OCI-LY3 (cell line): ENCODE data around the gene DSCAM.

Experiments used
- H2AFZ ChIP-seq: fragments of 200-600, 300-600 bp; shearing (Covaris generic); 2 replicates; pipeline ENCODE4 v1.6.0; 2014; ENCODE audit warnings: antibody characterized with exemption, low read depth, low read length
- H3K27ac ChIP-seq: fragments of 200-600, 300-600 bp; sonication (generic); 2 replicates; pipeline ENCODE4 v1.5.1; 2014; ENCODE audit warnings: mild to moderate bottlenecking, low read length, moderate library complexity, mixed read lengths
- H3K27me3 ChIP-seq: fragments of 200-600, 300-600 bp; sonication (generic); 2 replicates; pipeline ENCODE4 v1.6.1; 2014; ENCODE audit warnings: low read depth, low read length, mixed read lengths
- H3K36me3 ChIP-seq: fragments of 200-600, 300-600 bp; sonication (generic); replicated peaks from 2 replicates; pipeline ENCODE3; 2014; ENCODE audit warnings: low read depth, low read length, mixed read lengths
- H3K4me1 ChIP-seq: fragments of 300-600, 200-600 bp; sonication (generic); 2 replicates; pipeline ENCODE4 v1.6.1; 2014; ENCODE audit warnings: low read length, mixed read lengths
- H3K4me2 ChIP-seq: fragments of 200-600, 300-600 bp; sonication (generic); 2 replicates; pipeline ENCODE4 v1.6.1; 2014; ENCODE audit warnings: low read length, mixed read lengths
- H3K4me3 ChIP-seq: fragments of 300-600, 200-600 bp; sonication (generic); 2 replicates; pipeline ENCODE4 v1.5.1; 2014; ENCODE audit warnings: antibody characterized with exemption, mild to moderate bottlenecking, low read length, moderate library complexity
- H3K79me2 ChIP-seq: fragments of 300-600, 200-600 bp; shearing (Covaris generic); 2 replicates; pipeline ENCODE4 v1.6.1; 2014; ENCODE audit warnings: mild to moderate bottlenecking, low read length, mixed read lengths
- H3K9ac ChIP-seq: fragments of 300-600, 200-600 bp; shearing (Covaris generic); 2 replicates; pipeline ENCODE4 v1.6.0; 2014; ENCODE audit warnings: mild to moderate bottlenecking, low read length, moderate library complexity
- H3K9me3 ChIP-seq: fragments of 200-600, 300-600 bp; shearing (Covaris generic); 2 replicates; pipeline ENCODE4 v1.6.1; 2014; ENCODE audit warnings: low read length, mixed read lengths; ENCODE audit not compliant: insufficient read depth
- H4K20me1 ChIP-seq: fragments of 200-600, 300-600 bp; sonication (generic); 2 replicates; pipeline ENCODE4 v1.6.1; 2016; ENCODE audit warnings: low read length, mixed read lengths; ENCODE audit not compliant: insufficient read depth
- EZH2phosphoT487 ChIP-seq: fragments of 200-600 bp; shearing (Covaris generic); IDR thresholded peaks from 2 replicates; pipeline ENCODE4 v1.6.1; 2018; ENCODE audit warnings: antibody characterized with exemption, mixed run types, low read depth
- TF ChIP-seq, protein P1 (sequence below): fragments of 200-600, 300-600 bp; sonication (generic); IDR thresholded peaks from 2 replicates; pipeline ENCODE4 v1.5.1; 2014; ENCODE audit warnings: antibody characterized with exemption, low read length, low read depth

DSCAM gene

DNA sequence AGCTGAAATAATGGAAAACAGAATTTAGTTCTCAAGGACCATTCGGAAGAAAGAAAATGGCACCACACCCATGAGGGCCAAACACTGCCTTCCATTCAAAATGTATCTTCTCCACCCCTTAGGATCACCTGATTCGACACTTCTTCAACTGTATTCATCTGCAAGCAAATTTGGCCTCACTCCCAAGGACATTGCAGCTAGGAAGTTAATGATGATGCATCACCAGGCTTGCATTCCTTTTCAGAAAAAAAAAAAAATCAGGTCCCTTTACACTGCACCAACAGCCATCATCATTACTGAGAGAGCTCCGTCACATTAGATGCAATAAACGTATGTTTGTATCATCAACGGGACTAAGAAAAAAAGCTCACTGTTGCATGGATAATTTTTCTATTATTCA lies 611.4 kb downstream of the DSCAM start:
- H3K79me2 ChIP-seq, result no peaks in the 10 kb centered on the region
- H3K4me2 ChIP-seq, result no peak overlapping the region
- H3K36me3 ChIP-seq, result no peaks in the 10 kb centered on the region
- TF ChIP-seq EZH2phosphoT487, result no peak
- TF ChIP-seq, protein P1, sequence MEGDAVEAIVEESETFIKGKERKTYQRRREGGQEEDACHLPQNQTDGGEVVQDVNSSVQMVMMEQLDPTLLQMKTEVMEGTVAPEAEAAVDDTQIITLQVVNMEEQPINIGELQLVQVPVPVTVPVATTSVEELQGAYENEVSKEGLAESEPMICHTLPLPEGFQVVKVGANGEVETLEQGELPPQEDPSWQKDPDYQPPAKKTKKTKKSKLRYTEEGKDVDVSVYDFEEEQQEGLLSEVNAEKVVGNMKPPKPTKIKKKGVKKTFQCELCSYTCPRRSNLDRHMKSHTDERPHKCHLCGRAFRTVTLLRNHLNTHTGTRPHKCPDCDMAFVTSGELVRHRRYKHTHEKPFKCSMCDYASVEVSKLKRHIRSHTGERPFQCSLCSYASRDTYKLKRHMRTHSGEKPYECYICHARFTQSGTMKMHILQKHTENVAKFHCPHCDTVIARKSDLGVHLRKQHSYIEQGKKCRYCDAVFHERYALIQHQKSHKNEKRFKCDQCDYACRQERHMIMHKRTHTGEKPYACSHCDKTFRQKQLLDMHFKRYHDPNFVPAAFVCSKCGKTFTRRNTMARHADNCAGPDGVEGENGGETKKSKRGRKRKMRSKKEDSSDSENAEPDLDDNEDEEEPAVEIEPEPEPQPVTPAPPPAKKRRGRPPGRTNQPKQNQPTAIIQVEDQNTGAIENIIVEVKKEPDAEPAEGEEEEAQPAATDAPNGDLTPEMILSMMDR, result no peak
- H4K20me1 ChIP-seq, result no peaks in the 10 kb centered on the region
- no peaks in the 10 kb centered on the region for H3K27me3 ChIP-seq
- H3K4me1 ChIP-seq, result no peaks in the 10 kb centered on the region
- H2AFZ ChIP-seq, result no peak overlapping the region
- H3K9me3 ChIP-seq, result no peaks in the 10 kb centered on the region
- H3K9ac ChIP-seq, result no peak overlapping the region
- H3K4me3 ChIP-seq, result no peak overlapping the region
- H3K27ac ChIP-seq, result no peak overlapping the region

DNA sequence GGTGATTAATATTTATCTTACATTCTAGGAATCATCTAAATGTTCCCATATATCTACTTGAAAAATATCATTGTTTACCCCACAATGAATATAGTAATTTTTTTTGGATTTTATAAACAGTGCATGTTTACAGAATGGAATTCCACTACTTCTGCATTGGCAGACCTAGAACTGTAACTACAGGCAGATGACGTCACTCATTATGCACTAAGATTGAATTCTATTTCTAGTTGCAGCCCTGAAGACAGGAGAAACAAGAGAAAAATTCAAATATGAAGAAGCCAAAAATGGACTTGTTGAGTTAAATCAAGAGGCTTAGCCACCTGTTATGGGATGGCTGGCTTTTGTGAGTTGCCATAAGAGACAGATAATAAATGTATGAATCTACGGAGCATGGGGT lies 615.0 kb downstream of the DSCAM start:
- Histone ChIP-seq H3K4me1 (no peaks in the 10 kb centered on the region), H3K79me2 (no peaks in the 10 kb centered on the region), H3K9ac (no peak overlapping the region), H3K27ac (no peak overlapping the region), H3K4me3 (no peak overlapping the region), H3K4me2 (no peak overlapping the region), H3K27me3 (no peaks in the 10 kb centered on the region), H3K9me3 (no peaks in the 10 kb centered on the region), H4K20me1 (no peaks in the 10 kb centered on the region), H3K36me3 (no peaks in the 10 kb centered on the region), H2AFZ (no peak overlapping the region)
- no peak for TF ChIP-seq EZH2phosphoT487
- TF ChIP-seq, protein P1, result no peak

DNA sequence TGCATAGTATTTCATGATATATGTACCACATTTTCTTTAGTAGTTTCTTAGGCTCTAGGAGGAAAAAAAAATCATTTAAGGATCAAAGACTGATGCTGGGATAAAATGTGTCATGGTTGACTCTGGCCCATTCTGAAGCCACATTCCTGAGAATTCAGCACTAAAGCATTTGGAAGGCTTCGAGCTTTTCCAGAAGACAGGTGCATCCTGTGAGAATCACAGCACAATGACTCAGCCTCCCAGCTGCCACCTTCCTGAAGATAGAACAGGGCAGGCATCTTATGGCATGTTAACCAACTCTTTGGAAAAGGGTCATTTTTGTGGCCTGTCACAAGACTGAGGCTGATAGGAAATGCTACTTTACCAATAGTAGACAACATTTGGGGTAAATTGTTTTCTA lies 619.9 kb downstream of the DSCAM start:
- no peaks in the 10 kb centered on the region for H3K4me1 ChIP-seq
- no peaks in the 10 kb centered on the region for H3K36me3 ChIP-seq
- no peak overlapping the region for H3K4me2 ChIP-seq
- no peaks in the 10 kb centered on the region for H3K9me3 ChIP-seq
- H2AFZ ChIP-seq, result no peak overlapping the region
- H3K79me2 ChIP-seq, result no peaks in the 10 kb centered on the region
- no peak overlapping the region for H3K27ac ChIP-seq
- H3K27me3 ChIP-seq, result no peaks in the 10 kb centered on the region
- no peaks in the 10 kb centered on the region for H4K20me1 ChIP-seq
- no peak overlapping the region for H3K9ac ChIP-seq
- TF ChIP-seq, protein P1, result no peak
- H3K4me3 ChIP-seq, result no peak overlapping the region

DNA sequence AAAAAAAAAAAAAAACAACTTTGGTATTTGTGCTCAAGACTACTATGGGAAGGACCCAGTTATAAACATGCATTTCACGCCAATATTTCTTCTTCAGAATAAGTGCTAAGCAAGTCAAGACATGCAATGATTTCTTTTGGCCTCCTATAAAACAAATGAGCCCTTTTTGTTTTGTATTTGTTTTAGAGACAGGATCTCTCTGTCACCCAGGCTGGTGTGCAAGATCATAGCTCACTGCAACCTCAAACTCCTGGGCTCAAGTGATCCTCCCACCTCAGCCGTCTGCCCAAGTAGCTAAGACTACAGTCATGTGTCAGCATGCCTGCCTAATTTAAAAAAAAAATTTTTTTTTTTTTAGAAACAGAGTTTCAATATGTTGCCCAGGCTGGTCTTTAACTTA lies 631.0 kb downstream of the DSCAM start:
- no peak overlapping the region for H2AFZ ChIP-seq
- TF ChIP-seq, protein P1, result no peak
- no peak for TF ChIP-seq EZH2phosphoT487
- no peak overlapping the region for H3K9ac ChIP-seq
- H3K4me2 ChIP-seq, result no peak overlapping the region
- no peaks in the 10 kb centered on the region for H3K9me3 ChIP-seq
- H3K27ac ChIP-seq, result no peak overlapping the region
- no peak overlapping the region for H3K4me3 ChIP-seq
- H3K36me3 ChIP-seq, result no peaks in the 10 kb centered on the region
- H3K79me2 ChIP-seq, result no peaks in the 10 kb centered on the region
- H3K4me1 ChIP-seq, result no peaks in the 10 kb centered on the region
- H4K20me1 ChIP-seq, result no peaks in the 10 kb centered on the region
- no peaks in the 10 kb centered on the region for H3K27me3 ChIP-seq
